ENCODE measurements around the gene PHACTR1.

- TF ChIP-seq POLR2AphosphoS5 (IDR thresholded peaks at IDR 0.05; ENCODE audit: low read depth, low read length) (no peak), POLR2A (IDR thresholded peaks at IDR 0.05; ENCODE audit: low read depth, low read length) (no peak), TAF1 (IDR thresholded peaks at IDR 0.05; ENCODE audit: borderline replicate concordance, low read depth, low read length) (no peak)
Measured at GRCh38 chr6:13159300-13159699, 442.7 kb downstream of the PHACTR1 start.

All from GM12892 (cell line).